ENCODE data around the gene BTAF1. TPM values are rescaled to one million over a fixed set of nuclear protein-coding genes. Genes with fewer than 3 reads are reported as not detected.

Gene BTAF1
- total RNA-seq, 4 donors from 2014 or later = 42.6 to 61.3 (median 46.6) TPM

GRCh38 chr10:91955114-91955513 is 31.5 kb downstream of the BTAF1 start:
- no peak for DNase-seq
- 89 to 95% methylated on average over 3 of the region's 3 CpGs for WGBS, 2 donors
- Histone ChIP-seq H3K4me1 (no peaks in the 10 kb centered on the region), H3K4me3 (replicated peaks in 1 of 3) (no peak overlapping the region), H3K36me3 (peaks cover 36 to 45% of the 10 kb centered on the region in 2 donors), H3K9me3 (no peaks in the 10 kb centered on the region), H3K27me3 (no peaks in the 10 kb centered on the region), H3K27ac (no peak overlapping the region)
- intact Hi-C loops (cut with DNase I) = no loop called here
- TF ChIP-seq POLR2A (IDR thresholded peaks at IDR 0.05) (no peak), CTCF (IDR thresholded peaks at IDR 0.05) (no peak)

- Histone ChIP-seq H3K36me3 (peaks cover 38 to 54% of the 10 kb centered on the region in 2 donors), H3K4me3 (replicated peaks in 1 of 3) (no peak overlapping the region), H3K27ac (no peak overlapping the region), H3K27me3 (no peaks in the 10 kb centered on the region), H3K9me3 (no peaks in the 10 kb centered on the region), H3K4me1 (no peaks in the 10 kb centered on the region)
- TF ChIP-seq CTCF (IDR thresholded peaks at IDR 0.05) = no peak
- TF ChIP-seq POLR2A (IDR thresholded peaks at IDR 0.05) = no peak
- 92 to 98% methylated on average over 1 of the region's 1 CpG for WGBS, 2 donors
- intact Hi-C loops (cut with DNase I) = no loop called here
- DNase-seq = no peak
These were observed 33.5 kb downstream of the BTAF1 start for GRCh38 chr10:91957091-91957490.

- no peaks in the 10 kb centered on the region for H3K27me3 ChIP-seq
- no peak overlapping the region for H3K27ac ChIP-seq
- peaks cover 0 to 13% of the 10 kb centered on the region in 2 donors for H3K36me3 ChIP-seq
- TF ChIP-seq POLR2A (IDR thresholded peaks at IDR 0.05) = no peak
- TF ChIP-seq CTCF (IDR thresholded peaks at IDR 0.05) = no peak
- no peak for DNase-seq
- WGBS, 2 donors = 97 to 98% methylated on average over 4 of the region's 4 CpGs
- intact Hi-C loops (cut with DNase I) = no loop called here
- no peaks in the 10 kb centered on the region for H3K9me3 ChIP-seq
- H3K4me3 ChIP-seq (replicated peaks in 1 of 3) = no peak overlapping the region
- no peaks in the 10 kb centered on the region for H3K4me1 ChIP-seq
These were observed 45.7 kb downstream of the BTAF1 start for GRCh38 chr10:91969297-91969696.

- H3K27ac ChIP-seq = no peak overlapping the region
- no peaks in the 10 kb centered on the region for H3K9me3 ChIP-seq
- TF ChIP-seq CTCF (IDR thresholded peaks at IDR 0.05) = no peak
- TF ChIP-seq POLR2A (IDR thresholded peaks at IDR 0.05) = no peak
- H3K27me3 ChIP-seq = no peaks in the 10 kb centered on the region
- intact Hi-C loops (cut with DNase I) = no loop called here
- no peak overlapping the region for H3K4me3 ChIP-seq (replicated peaks in 1 of 3)
- 90 to 96% methylated on average over 2 of the region's 2 CpGs for WGBS, 2 donors
- H3K4me1 ChIP-seq = no peaks in the 10 kb centered on the region
- H3K36me3 ChIP-seq = no peaks in the 10 kb centered on the region
- no peak for DNase-seq
These were observed 51.4 kb downstream of the BTAF1 start for GRCh38 chr10:91974960-91975359.

- no peak for DNase-seq
- WGBS, 2 donors = 92 to 94% methylated on average over 1 of the region's 1 CpG
- Histone ChIP-seq H3K4me1 (no peaks in the 10 kb centered on the region), H3K27ac (no peak overlapping the region), H3K9me3 (no peaks in the 10 kb centered on the region), H3K36me3 (no peaks in the 10 kb centered on the region), H3K4me3 (replicated peaks in 1 of 3) (no peak overlapping the region), H3K27me3 (no peaks in the 10 kb centered on the region)
- intact Hi-C loops (cut with DNase I) = no loop called here
- TF ChIP-seq CTCF (IDR thresholded peaks at IDR 0.05) (no peak), POLR2A (IDR thresholded peaks at IDR 0.05) (no peak)
These were observed 51.9 kb downstream of the BTAF1 start for GRCh38 chr10:91975438-91975837.

Data from thyroid gland (tissue), 4 donors.